Heart left ventricle (tissue), 16 donors: Measurements from ENCODE around the gene SMIM28. TPM values are rescaled to one million over a fixed set of nuclear protein-coding genes. Genes with fewer than 3 reads are reported as not detected.

Source experiments
- ATAC-seq, 4 donors: fragments of 200-7000 bp; cut with Tn5 transposase; one replicate each; pipeline ENCODE4 v1.9.1; 2020 to 2022; ENCODE audit warnings: moderate library complexity in 4 of 4, mild to moderate bottlenecking in 3 of 4, moderate number of reproducible peaks in 1 of 4
- DNase-seq, 5 donors: peaks; one replicate each; pipeline ENCODE4 v3.0.0-alpha.2; 2020
- H3K27ac ChIP-seq, 12 donors: fragments of 200-600 bp; sonication (generic) in 4 of 12; one replicate each; pipeline versions ENCODE4 v1.5.0 to v1.8.0; 2016 to 2022; ENCODE audit warnings: mild to moderate bottlenecking in 2 of 12
- H3K27me3 ChIP-seq, 9 donors: fragments of 200-600 bp; sonication (generic) in 2 of 9; one replicate each; pipeline versions ENCODE4 v1.5.1 to v1.8.0; 2016 to 2022; ENCODE audit warnings: mild to moderate bottlenecking in 3 of 9
- H3K36me3 ChIP-seq, 9 donors: fragments of 200-600 bp; sonication (generic) in 2 of 9; one replicate each; pipeline versions ENCODE4 v1.5.0 to v1.8.0; 2018 to 2022; ENCODE audit warnings: mild to moderate bottlenecking in 2 of 9
- H3K4me1 ChIP-seq, 12 donors: fragments of 200-600 bp; sonication (generic) in 4 of 12; one replicate each; pipeline versions ENCODE4 v1.5.0 to v1.8.0; 2016 to 2022; ENCODE audit warnings: mild to moderate bottlenecking in 3 of 12
- H3K4me3 ChIP-seq, 12 donors: fragments of 200-600 bp; sonication (generic) in 4 of 12; one replicate each; pipeline versions ENCODE4 v1.5.0 to v1.8.0; 2017 to 2022; ENCODE audit warnings: mild to moderate bottlenecking in 9 of 12, moderate library complexity in 4 of 12
- H3K9me3 ChIP-seq, 12 donors: fragments of 200-600 bp; sonication (generic) in 4 of 12; one replicate each; pipeline versions ENCODE4 v1.5.0 to v1.8.0; 2016 to 2022; ENCODE audit warnings: mild to moderate bottlenecking in 1 of 12
- CTCF ChIP-seq, 12 donors: fragments of 200-600 bp; sonication (generic) in 4 of 12; IDR thresholded peaks; one replicate each; pipeline versions ENCODE4 v1.5.0 to v1.8.0; 2018 to 2022; ENCODE audit warnings: antibody characterized with exemption in 12 of 12, mild to moderate bottlenecking in 5 of 12
- POLR2A ChIP-seq, 2 donors: fragments of 450-650 bp; IDR thresholded peaks; one replicate each; pipeline ENCODE4 v1.6.1; 2017; ENCODE audit warnings: antibody characterized with exemption in 2 of 2, mild to moderate bottlenecking in 2 of 2, moderate library complexity in 2 of 2
- WGBS, 4 donors: extraction: QIAGEN DNeasy Blood & Tissue Kit in 2 of 4; methylation state at CpG; one replicate each; pipeline versions ENCODE4 v1.1.5 to v1.1.7; 2013 to 2018; 5-methylcytosine and 5-hydroxymethylcytosine counted together
- intact Hi-C, 10 donors: fragments of 100-400 bp; cut with DNase I; formaldehyde crosslinking; loops; one replicate each; pipeline versions ENCODE4 v1.11.1 to v1.14.2; 2022
- polyA plus RNA-seq, 2 donors: library from polyadenylated mRNA; stranded (reverse); fragments of 200-250 nt; gene quantifications; one replicate each; pipeline ENCODE4 v1.2.3, GENCODE V29; 2013
- total RNA-seq, 9 donors: library from RNA; depleted of rRNA in 2 of 9; stranded (reverse); fragments of >200 nt in 2 of 9; fragmentation: NEBNext Ultra II Directional in 3 of 9; extraction: Animal tissue kit (Norgen Biotek cat#: 25700) in 3 of 9; gene quantifications; one replicate each; pipeline versions ENCODE4 v1.1.0 to v1.2.4, GENCODE V29; 2016 to 2023
- donor health status: ischemic (EF 13 %, LVEDD 7.1; RV severe dilation, severe dysfunction).
- donor health status: healthy with polysubstance abuse.
- donor health status: DM: no; HTN: yes; CAD: no.
- donor health status: DM: no; HTN: no; CAD: no.
- donor health status: ischemic (EF 25% LVEDD 6.9; RV normal size, moderate dysfunction).
- donor health status: ischemic (EF 25% LVEDD 5.7; RV mildly dilated, moderate dysfunction).
- donor health status: healthy.
- donor health status: DM: yes; HTN: yes; CAD: no.
- donor health status: ischemic (EF 35%, LVEDD 5.7; RV mildly dilated, moderate dysfunction).
- donor health status: nonischemic (EF 11% LVEDD 7.7; RV severe dilation, severe dysfunction).
- donor health status: DM: yes; HTN: yes; CAD: no.
- donor health status: PGD.
- donor health status: ischemic (EF 29% LVEDD 5.4; RV normal size, mild dysfunction).
- donor health status: nonischemic (EF 23%, LVEDD 6.1; RV moderate dilation, normal function).

Gene SMIM28
- total and polyA plus RNA-seq, 11 donors, result not detected

- peaks cover 0 to 8% (median 0%) of the 10 kb centered on the region in 12 donors for H3K4me1 ChIP-seq
- H3K27me3 ChIP-seq, result no peaks in the 10 kb centered on the region
- no peaks in the 10 kb centered on the region for H3K36me3 ChIP-seq
- H3K9me3 ChIP-seq, result no peaks in the 10 kb centered on the region
- no peak for TF ChIP-seq CTCF (IDR thresholded peaks at IDR 0.05)
- TF ChIP-seq POLR2A (IDR thresholded peaks at IDR 0.05), result no peak
- no peak for DNase-seq
- no peak overlapping the region for H3K27ac ChIP-seq
- ATAC-seq, result no peak
- 75 to 80% (median 79%) methylated on average over 2 of the region's 2 CpGs for WGBS, 4 donors
- H3K4me3 ChIP-seq, result no peak overlapping the region
- intact Hi-C loops, result no loop called here
Measured at GRCh38 chr6:138345565-138346285, 32.0 kb upstream of the SMIM28 start.

- H3K27ac ChIP-seq, result no peak overlapping the region
- H3K4me1 ChIP-seq, result peaks cover 0 to 8% (median 0%) of the 10 kb centered on the region in 12 donors
- no peak for ATAC-seq
- no peaks in the 10 kb centered on the region for H3K36me3 ChIP-seq
- no peak overlapping the region for H3K4me3 ChIP-seq
- no peaks in the 10 kb centered on the region for H3K27me3 ChIP-seq
- H3K9me3 ChIP-seq, result no peaks in the 10 kb centered on the region
- WGBS, 4 donors, result 67 to 68% (median 67%) methylated on average over 2 of the region's 2 CpGs
- no peak for TF ChIP-seq POLR2A (IDR thresholded peaks at IDR 0.05)
- TF ChIP-seq CTCF (IDR thresholded peaks at IDR 0.05), result no peak
- no peak for DNase-seq
- intact Hi-C loops, result no loop called here
Measured at GRCh38 chr6:138346302-138347195, 31.2 kb upstream of the SMIM28 start.

- no peak for ATAC-seq
- Histone ChIP-seq H3K4me1 (peaks cover 0 to 8% (median 0%) of the 10 kb centered on the region in 12 donors), H3K36me3 (no peaks in the 10 kb centered on the region), H3K4me3 (no peak overlapping the region), H3K27me3 (no peaks in the 10 kb centered on the region), H3K27ac (no peak overlapping the region), H3K9me3 (no peaks in the 10 kb centered on the region)
- no peak for DNase-seq
- WGBS, 4 donors, result 70 to 86% (median 81%) methylated on average over 2 of the region's 2 CpGs
- no peak for TF ChIP-seq CTCF (IDR thresholded peaks at IDR 0.05)
- TF ChIP-seq POLR2A (IDR thresholded peaks at IDR 0.05), result no peak
- intact Hi-C loops, result no loop called here
Measured at GRCh38 chr6:138347864-138348263, 29.8 kb upstream of the SMIM28 start.

GRCh38 chr6:138349891-138350290 is 27.8 kb upstream of the SMIM28 start:
- no peak overlapping the region for H3K27ac ChIP-seq
- intact Hi-C loops, result no loop called here
- TF ChIP-seq POLR2A (IDR thresholded peaks at IDR 0.05), result no peak
- TF ChIP-seq CTCF (IDR thresholded peaks at IDR 0.05), result no peak
- WGBS, 4 donors, result 82 to 86% (median 84%) methylated on average over 3 of the region's 3 CpGs
- no peaks in the 10 kb centered on the region for H3K9me3 ChIP-seq
- H3K4me1 ChIP-seq, result peaks cover 0 to 8% (median 0%) of the 10 kb centered on the region in 12 donors
- no peaks in the 10 kb centered on the region for H3K36me3 ChIP-seq
- DNase-seq, result no peak
- H3K4me3 ChIP-seq, result no peak overlapping the region
- H3K27me3 ChIP-seq, result no peaks in the 10 kb centered on the region
- no peak for ATAC-seq
